ENCODE measurements around the gene MDN1. TPM values are rescaled to one million over a fixed set of nuclear protein-coding genes. Genes with fewer than 3 reads are reported as not detected.

MDN1 gene
- total RNA-seq, 2 donors from 2014 or later: 26.2 to 53.3 TPM

GRCh38 chr6:89702349-89702748 lies 117.2 kb downstream of the MDN1 start:
- TF ChIP-seq POLR2AphosphoS5 (IDR thresholded peaks at IDR 0.05) (no peak), CTCF (IDR thresholded peaks at IDR 0.05) (no peak), POLR2A (IDR thresholded peaks at IDR 0.05) (no peak)
- no peaks in the 10 kb centered on the region for H3K36me3 ChIP-seq
- intact Hi-C loops (cut with DNase I): no loop called here

GRCh38 chr6:89695667-89696066 lies 123.9 kb downstream of the MDN1 start:
- peaks cover 10 to 11% of the 10 kb centered on the region in 2 donors for H3K36me3 ChIP-seq
- intact Hi-C loops (cut with DNase I): no loop called here

More at GRCh38 chr6:89702349-89702748, 117.2 kb downstream of the MDN1 start:
- H3K9me3 ChIP-seq: no peaks in the 10 kb centered on the region
- no peak overlapping the region for H3K4me3 ChIP-seq
- DNase-seq (ENCODE audit: low spot score): no peak
- H3K27me3 ChIP-seq (replicated peaks; ENCODE audit: insufficient read depth): no peaks in the 10 kb centered on the region
- WGBS: 98% methylated on average over 3 of the region's 3 CpGs
- no peak overlapping the region for H3K27ac ChIP-seq
- no peaks in the 10 kb centered on the region for H3K4me1 ChIP-seq (replicated peaks)

DNA sequence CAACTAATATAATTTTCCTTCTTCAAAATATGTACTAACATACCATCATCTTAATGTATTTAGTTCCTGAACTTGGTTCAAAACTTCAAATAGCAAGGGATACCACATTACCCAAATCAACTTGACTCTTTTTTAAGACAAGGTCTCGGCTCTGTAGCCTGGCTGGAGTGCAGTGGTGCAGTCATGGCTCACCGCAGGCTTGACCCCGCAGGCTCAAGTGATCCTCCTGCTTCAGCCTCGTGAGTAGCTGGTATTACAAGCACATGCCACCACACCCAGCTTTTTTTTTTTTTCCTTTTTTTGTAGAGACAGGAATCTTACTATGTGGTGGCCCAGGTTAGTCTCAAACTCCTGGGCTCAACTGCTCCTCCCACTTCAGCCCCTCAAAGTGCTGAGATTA lies 125.2 kb downstream of the MDN1 start:
- no peaks in the 10 kb centered on the region for H3K9me3 ChIP-seq
- peaks cover 10 to 11% of the 10 kb centered on the region in 2 donors for H3K36me3 ChIP-seq
- intact Hi-C loops (cut with DNase I): no loop called here
- no peak for TF ChIP-seq CTCF (IDR thresholded peaks at IDR 0.05)
- TF ChIP-seq POLR2A (IDR thresholded peaks at IDR 0.05): no peak
- TF ChIP-seq POLR2AphosphoS5 (IDR thresholded peaks at IDR 0.05): no peak
- H3K27ac ChIP-seq: no peak overlapping the region
- WGBS: 94% methylated on average over 4 of the region's 4 CpGs
- H3K27me3 ChIP-seq (replicated peaks; ENCODE audit: insufficient read depth): no peaks in the 10 kb centered on the region
- no peaks in the 10 kb centered on the region for H3K4me1 ChIP-seq (replicated peaks)
- DNase-seq (ENCODE audit: low spot score): no peak
- no peak overlapping the region for H3K4me3 ChIP-seq

More at GRCh38 chr6:89695667-89696066, 123.9 kb downstream of the MDN1 start:
- TF ChIP-seq POLR2AphosphoS5 (IDR thresholded peaks at IDR 0.05) (no peak), CTCF (IDR thresholded peaks at IDR 0.05) (no peak), POLR2A (IDR thresholded peaks at IDR 0.05) (no peak)
- no peak overlapping the region for H3K27ac ChIP-seq
- no peaks in the 10 kb centered on the region for H3K27me3 ChIP-seq (replicated peaks; ENCODE audit: insufficient read depth)
- DNase-seq (ENCODE audit: low spot score): no peak
- WGBS: 97% methylated on average over 7 of the region's 7 CpGs
- no peaks in the 10 kb centered on the region for H3K9me3 ChIP-seq
- no peaks in the 10 kb centered on the region for H3K4me1 ChIP-seq (replicated peaks)
- H3K4me3 ChIP-seq: no peak overlapping the region

DNA sequence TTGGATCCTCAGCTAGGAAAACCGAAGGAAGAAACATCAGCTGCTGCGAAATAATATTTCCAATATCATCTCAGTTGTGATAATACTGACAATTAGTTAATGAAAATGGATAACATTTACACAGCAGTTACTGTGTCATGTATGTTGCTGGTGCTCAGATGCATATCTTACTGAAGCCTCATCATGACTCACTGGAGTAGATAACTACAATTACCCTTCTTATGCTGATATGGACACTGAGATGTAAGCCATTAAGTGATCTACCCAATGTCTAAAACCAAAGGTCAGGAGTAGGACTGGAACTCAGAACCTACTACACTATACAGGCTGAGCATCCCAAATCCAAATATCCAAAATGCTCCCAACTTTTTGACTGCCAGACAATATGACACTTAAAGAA lies 126.4 kb downstream of the MDN1 start:
- Histone ChIP-seq H3K27ac (no peak overlapping the region), H3K4me1 (replicated peaks) (no peaks in the 10 kb centered on the region), H3K4me3 (no peak overlapping the region), H3K9me3 (no peaks in the 10 kb centered on the region), H3K27me3 (replicated peaks; ENCODE audit: insufficient read depth) (no peaks in the 10 kb centered on the region), H3K36me3 (peaks cover 10 to 15% of the 10 kb centered on the region in 2 donors)
- intact Hi-C loops (cut with DNase I): no loop called here
- TF ChIP-seq POLR2A (IDR thresholded peaks at IDR 0.05) (no peak), POLR2AphosphoS5 (IDR thresholded peaks at IDR 0.05) (no peak), CTCF (IDR thresholded peaks at IDR 0.05) (no peak)
- 98% methylated on average over 2 of the region's 2 CpGs for WGBS
- no peak for DNase-seq (ENCODE audit: low spot score)

- H3K4me1 ChIP-seq (replicated peaks): no peaks in the 10 kb centered on the region
- H3K27me3 ChIP-seq (replicated peaks; ENCODE audit: insufficient read depth): no peaks in the 10 kb centered on the region
- TF ChIP-seq POLR2AphosphoS5 (IDR thresholded peaks at IDR 0.05) (no peak), POLR2A (IDR thresholded peaks at IDR 0.05) (no peak), CTCF (IDR thresholded peaks at IDR 0.05) (no peak)
- H3K36me3 ChIP-seq: peaks cover 10 to 21% of the 10 kb centered on the region in 2 donors
- intact Hi-C loops (cut with DNase I): no loop called here
- no peak for DNase-seq (ENCODE audit: low spot score)
- H3K4me3 ChIP-seq: no peak overlapping the region
- no peaks in the 10 kb centered on the region for H3K9me3 ChIP-seq
- H3K27ac ChIP-seq: no peak overlapping the region
- WGBS: 98% methylated on average over 9 of the region's 9 CpGs
These were observed 127.3 kb downstream of the MDN1 start for GRCh38 chr6:89692256-89692655.
